Cerebellar cortex (tissue), 1 donor: Measurements from ENCODE around the gene PDSS1.
A peak's percentile ranks its signal among the peaks of the same experiment; 100 is the strongest.
"Not testable (repeated sequence)": the region's sequence is repeated elsewhere in the genome, so short reads cannot be mapped to it uniquely, and the experiment has no call there.

ENCODE experiments used
- DNase-seq: peaks from one replicate; pipeline ENCODE4 v3.0.0-alpha.2; 2015; ENCODE audit warnings: low spot score

The PDSS1 gene, protein sequence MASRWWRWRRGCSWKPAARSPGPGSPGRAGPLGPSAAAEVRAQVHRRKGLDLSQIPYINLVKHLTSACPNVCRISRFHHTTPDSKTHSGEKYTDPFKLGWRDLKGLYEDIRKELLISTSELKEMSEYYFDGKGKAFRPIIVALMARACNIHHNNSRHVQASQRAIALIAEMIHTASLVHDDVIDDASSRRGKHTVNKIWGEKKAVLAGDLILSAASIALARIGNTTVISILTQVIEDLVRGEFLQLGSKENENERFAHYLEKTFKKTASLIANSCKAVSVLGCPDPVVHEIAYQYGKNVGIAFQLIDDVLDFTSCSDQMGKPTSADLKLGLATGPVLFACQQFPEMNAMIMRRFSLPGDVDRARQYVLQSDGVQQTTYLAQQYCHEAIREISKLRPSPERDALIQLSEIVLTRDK

DNA sequence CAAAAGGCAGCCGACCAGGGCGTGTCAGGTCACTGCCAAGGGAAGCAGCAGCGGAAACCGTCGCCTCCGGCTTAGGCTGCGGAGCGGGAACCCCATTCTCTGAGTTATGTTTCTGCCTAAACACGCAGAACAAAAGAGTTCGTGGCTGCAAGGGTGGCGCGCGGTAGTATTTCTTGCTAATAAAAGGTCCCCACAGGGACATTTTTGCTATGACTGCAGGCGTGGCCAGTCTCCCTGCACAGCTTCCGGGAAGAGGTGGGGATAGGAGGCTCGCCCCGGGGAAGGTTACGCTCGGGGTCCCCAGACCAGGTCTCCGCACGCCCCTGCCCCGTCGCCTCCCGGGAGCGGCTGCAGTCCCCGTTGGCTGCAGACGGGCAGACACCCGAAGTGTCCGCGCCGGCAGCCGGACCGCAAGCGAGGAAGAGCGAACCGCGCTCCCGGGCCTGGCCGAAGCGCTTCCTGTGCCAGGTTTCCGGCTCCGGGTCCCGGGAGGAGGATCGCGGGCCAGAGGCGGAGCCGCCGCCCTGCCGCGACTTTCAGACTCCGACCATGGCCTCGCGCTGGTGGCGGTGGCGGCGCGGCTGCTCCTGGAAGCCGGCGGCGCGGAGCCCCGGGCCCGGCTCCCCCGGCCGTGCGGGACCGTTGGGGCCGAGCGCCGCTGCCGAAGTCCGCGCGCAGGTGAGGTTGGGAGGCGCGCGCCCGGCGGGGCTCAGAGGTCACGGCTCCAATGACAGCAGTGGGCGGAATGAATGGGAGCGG, at the start of gene PDSS1:
Gene PDSS1, plus strand, starts transcription at position 539 of the 759 bp plus-strand sequence. Its CDS starts 11 bp downstream, at position 550.
- peak; percentile 76 for DNase-seq

DNA sequence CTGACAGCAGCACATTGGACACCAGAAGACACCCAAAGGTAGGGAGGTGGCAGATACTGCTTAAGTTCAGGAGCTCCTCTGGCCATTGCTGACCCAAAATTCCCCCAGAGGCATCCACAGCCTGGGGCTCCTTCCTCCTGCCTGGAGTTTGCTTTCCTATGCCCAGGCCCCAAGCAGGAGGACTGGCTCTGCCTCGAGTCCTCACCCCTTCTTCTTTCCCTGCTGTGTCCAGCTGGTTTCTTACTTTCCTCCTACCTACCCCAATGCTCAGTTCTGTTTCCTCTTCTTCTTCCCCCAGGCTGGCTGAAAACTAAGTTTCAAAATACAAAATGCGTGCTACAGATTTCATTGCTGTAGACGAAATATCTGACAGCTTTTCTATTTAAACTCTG, 49.3 kb upstream of the PDSS1 start:
- not testable (repeated sequence) for DNase-seq

DNA sequence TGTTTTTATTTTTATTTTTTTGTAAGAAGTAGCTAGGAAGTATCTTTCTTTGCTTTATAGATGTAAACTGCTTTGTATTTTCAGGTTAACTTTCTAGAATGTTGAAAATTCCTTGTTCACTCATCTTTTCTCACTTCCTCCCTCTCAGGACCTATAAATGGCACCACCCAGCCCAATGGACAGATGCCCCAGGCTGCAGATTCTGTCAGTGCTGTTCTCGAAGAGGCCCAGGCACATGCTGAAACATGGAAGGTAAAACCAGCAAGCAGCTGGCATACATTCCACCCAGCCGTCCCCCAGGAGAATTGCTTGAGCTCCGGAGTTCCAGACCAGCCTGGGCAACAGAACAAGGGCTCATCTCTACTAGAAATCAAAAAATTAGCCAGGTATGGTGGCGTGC, 47.1 kb upstream of the PDSS1 start:
- no peak for DNase-seq

DNA sequence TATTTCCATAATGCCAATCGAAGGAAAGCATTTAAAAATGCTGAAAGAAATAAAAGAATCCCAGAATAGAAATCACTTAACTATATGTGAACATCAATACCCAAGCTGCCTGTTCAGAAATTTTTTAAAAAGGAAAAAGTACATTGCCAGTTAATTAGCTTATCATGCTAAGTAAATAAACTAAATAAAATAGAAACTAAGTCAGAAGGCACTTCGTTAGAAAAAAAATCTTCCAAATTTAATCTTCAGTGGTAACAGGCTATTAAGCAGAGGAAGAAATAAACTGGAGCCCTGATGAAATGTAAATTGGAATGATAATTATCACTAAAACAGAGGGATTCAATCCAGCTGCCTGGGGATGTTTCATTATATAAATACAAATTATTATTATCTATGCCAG, 46.0 kb upstream of the PDSS1 start:
- DNase-seq, result not testable (repeated sequence)

DNA sequence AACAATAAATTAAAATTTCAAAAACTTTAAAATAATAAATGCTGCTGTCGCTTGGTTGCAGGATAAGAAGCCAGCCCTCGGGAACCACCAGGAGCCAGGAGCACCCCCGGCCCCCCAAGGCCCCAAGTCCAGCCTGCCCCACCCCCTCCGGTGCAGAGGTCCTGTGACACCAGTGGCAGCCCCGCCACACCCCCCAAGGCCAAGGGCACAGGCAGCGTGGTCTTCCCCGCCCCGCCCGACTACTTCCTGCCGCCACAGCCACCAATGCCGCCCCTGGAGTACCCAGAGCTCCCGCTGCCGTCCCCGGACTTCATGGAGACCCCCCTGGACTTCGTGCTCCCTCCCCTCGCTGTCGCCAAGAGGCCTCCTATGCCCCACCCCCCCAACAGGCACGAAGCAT, 44.5 kb upstream of the PDSS1 start:
- DNase-seq, result no peak

DNA sequence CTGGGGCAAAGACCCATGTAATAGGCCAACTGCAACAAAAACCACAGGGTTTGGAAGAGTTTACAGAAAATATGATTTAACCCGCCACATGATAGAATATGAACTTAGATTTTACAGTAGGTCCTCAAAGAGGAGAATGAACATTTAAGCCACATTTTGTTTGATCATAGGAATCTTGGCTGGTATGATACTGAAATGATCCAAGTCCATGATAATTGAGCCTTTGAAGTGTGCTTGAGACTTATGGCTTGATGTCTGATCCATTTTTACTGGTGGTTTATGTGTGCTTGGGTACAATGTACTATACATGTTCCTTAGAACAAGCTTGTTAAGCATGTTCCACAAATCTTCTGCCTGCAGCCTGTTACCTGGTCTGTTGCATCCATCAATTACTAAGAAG, 41.8 kb upstream of the PDSS1 start:
- DNase-seq, result no peak

DNA sequence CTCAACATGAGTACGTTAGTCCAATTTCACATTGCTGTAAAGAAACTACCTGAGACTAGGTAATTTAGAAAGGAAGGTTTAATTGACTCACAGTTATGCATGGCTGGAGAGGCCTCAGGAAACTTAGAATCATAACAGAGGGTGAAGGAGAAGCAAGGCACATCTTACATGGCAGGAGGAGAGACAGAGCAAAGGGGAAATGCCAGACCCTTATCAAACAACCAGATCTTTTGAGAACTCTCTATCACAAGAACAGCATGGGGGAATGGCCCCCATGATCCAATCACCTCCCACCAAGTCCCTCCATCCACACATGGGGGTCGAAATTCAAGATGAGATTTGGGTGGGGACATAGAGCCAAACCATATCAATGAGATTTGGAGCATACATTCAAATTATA, 34.6 kb upstream of the PDSS1 start:
- no peak for DNase-seq

DNA sequence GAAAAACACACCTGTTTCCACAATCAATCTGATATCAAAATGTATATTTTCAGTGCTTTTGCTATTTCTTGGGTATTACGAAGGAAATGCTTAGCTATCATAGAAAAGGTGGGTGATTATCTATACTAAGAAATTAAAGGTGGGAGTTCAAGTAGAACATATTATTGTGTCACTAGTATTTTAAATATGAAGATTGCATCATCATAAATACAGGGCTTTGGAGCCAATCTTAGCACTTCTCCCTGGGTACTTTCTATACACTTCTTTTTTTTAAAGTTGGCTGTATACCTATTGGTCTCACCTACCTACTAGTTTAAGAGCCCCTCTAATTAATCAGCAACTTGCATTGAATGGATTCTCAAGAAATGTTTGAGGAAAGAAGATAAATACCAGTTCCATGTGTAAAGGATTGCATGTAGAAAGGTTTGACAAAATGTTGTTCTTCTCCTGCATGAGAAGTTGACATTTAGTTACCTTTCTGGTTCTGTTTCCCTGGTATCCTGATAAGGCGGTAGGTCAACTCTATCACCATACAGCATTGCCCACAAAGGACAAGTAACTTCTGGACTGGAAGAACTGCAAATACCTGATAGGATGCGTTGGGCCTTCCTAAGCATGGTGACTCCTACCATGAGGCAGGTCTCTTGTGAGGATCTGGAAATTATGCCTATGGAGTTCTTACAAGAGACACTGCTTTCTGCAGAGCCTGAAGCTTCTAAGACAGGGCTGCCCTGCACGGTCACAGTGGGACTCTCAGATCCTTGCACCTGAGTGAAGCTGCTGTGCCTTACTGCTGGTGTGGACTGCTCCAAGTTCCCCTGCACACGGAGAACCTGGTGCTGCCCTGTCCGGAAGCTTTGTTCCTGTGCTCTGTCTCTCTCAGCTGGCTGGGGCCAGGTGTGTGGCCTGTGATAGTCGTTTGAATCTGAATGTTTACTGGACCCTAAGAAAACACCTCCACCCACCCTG, 32.1 kb upstream of the PDSS1 start:
- DNase-seq, result no peak

DNA sequence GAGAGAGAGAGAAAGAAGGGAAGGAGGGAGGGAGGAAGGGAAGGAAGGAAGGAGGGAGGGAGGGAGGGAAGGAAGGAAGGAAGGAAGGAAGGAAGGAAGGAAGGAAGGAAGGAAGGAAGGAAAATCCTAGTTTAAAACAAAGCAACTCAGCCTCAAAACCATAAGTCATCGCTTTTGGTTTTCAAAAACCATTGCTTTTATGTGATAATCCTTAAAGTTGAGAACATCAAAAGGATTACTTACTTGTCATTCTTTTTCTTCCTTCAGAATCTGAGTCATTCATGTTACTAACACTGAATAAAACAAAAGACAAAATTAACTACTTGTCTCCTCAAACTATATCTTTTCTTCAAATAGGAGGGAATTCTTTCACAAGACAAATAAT, 21.6 kb upstream of the PDSS1 start:
- no peak for DNase-seq

DNA sequence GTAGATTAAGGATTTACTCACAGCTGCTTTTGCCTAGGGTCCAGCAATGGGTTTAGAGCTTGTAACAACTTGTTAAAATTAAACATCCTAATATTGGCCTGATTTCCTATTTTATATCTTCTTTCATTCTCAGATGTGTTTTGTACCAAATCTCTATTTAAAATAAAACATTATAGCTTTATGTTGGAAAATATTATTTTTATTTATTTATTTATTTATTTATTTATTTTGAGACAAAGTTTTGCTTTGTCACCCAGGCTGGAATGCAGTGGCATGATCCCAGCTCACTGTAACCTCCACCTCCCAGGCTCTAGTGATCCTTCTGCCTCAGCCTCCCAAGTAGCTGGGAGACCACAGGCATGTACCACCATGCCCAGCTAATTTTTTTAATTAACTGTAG, 17.9 kb upstream of the PDSS1 start:
- DNase-seq, result no peak

DNA sequence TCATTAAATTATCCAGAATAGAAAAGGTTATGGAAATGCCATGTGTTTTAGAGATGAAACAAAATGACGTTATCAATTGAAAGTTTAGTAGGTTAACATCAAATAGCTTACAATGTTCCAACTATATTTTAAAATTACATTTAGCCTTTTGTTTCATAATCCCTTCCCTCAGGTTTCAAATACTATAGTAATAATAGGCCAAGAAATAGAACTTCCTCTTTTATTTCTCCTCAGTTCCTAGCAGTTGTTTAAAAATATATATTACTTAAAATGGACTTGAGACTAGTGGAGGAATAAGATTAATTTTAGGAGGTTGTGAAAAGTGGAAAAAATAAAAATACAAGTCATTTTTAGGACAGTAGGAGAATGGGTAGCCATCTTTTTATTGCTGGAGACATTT, 16.4 kb upstream of the PDSS1 start:
- DNase-seq, result no peak

DNA sequence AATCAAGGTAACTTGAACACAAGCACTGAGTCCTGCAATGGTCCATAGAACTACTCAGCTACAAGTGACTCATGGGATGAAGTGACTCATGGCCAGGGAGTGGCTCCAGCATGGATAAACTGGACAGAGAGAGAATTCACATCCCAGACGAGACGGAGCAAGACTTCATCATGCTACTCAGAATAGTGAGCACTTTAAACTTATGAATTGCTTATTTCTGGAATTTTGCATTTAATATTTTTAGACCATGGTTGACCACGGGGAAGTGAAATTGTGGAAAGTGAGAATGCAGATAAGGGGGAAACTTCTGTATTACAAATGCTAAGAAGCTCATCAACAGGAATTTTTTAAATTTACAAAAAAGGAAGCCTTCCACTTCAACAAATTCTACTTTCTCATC, 15.5 kb upstream of the PDSS1 start:
- not testable (repeated sequence) for DNase-seq

DNA sequence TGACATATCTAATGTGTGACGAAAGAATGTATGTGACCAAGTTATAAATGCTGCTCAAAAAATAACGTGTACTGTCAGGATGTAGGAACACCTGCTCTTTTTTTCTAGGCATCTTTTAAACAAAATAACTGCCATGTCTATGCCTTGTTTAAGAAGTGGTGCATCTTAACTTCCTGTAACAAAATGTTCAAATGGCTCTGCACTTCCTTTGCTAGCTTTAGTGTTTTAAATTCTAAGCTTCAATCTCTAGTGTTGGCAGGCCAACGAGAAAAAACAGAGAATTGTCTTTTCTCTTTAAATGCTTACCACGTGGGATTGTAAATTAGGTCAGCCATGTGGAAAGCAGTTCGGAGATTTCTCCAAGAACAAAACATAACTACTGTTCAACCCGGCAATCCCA, 14.6 kb upstream of the PDSS1 start:
- no peak for DNase-seq

DNA sequence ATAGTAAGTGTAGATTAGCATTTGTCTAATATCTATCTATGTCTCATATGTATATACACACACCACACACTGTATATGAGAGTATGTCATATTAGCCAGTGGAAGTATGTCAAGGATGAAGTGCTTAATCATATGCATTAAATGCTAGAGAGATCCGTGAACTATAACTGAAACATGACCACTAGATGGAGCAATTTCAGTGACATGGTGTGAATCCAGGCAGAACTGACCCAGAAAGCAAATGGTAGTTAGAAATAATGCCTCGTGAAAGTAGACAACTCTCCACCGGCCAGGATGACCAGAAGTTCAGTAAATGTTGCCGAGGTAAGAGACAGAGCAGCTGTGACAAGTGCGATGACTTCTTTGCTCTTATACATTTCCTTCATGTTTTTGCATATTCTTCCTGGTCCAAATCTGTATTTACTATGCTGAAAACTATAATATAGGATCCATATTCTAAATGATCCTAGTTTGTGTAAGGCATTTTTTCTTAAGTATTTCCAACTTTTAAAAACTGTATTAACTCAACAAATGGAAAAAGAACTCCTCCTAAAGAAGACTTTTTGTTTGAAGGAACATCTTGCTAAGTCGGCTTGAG, 12.7 kb upstream of the PDSS1 start:
- peak; percentile 68 for DNase-seq

DNA sequence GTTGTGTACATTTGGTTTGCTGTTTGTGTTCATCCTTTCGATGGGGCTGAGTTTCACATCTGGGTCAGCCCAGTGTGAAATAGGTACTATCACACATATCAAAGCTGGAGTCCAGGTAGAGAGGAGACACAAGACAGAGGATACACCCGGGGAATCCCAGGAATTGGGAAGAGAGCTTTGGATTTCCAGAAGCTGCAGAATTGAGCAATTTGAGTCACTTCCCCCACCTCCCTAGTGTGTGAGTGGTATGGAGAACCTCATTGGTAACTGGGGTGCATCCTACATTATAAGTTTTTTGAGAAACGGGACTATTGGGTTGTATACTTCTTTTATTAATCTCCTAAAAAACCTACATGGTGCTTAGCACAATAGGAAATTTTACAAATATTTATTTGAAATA, 12.1 kb upstream of the PDSS1 start:
- DNase-seq, result no peak

DNA sequence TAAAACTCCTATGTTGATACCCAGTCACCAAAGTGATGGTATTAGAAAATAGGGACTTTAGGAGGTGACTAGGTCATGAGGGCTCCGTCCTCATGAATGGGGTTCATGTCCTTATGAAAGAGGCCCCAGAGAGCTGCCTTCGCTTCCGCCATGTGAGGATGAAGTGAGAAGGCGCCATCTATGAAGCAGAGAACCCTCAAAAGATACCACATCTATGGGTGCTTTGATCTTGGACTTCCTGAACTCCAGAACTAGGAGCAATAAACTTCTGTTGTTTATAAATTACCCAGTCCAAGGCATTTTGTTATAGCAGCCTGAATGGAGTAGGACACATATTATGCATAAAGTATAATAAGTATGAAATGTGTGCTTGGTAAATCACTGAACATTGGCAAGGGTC, 8.1 kb upstream of the PDSS1 start:
- DNase-seq, result no peak

DNA sequence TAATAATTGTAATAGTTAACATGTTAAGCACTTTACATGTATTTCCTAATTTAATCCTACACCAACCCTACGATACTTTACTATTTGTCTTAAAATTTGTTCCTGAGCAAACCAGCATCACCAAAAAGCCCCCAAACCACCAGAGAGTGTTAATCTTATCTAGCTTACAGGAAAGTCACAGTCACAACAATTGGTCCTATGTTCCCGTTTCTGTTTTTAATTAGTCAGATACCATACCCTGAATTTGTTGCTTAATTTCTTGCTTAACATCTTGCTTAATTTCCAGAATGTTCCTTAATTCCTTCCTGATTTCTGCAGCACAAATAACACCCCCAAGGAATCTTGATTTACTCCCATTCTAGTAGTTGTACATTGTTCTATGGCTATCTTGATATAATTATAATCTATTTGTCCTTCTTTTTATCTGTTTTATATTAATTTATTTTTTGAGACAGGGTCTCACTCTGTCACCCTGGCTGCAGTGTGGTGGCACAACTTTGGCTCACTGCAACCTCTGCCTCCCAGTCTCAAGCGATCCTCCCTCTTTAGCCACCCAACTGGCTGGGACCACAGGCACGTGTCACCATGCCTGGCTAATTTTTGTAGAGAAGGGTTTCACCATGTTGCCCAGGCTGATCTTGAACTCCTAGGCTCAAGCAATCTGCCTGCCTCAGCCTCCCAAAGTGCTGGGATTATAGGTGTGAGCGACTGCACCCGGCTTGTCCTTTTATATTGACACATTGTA, 6.6 kb upstream of the PDSS1 start:
- DNase-seq, result no peak

DNA sequence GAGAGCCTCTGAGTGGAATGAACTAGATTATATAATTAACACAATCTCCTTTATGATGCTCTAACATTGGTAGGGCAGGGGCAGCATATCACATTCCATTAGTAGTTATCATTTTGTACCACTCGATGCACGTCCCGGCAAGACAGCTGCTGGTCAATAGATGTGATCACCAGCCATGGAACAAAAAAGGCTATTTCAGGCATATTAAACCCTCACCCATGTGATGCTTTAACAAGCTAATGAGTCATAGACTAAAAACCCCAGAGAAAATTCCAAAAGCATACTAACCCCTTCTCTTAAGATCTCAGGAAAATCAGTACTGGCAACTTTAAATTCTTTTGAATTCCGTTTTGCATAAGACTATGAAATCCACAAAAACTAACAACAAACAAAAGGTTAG, 3.0 kb upstream of the PDSS1 start:
- not testable (repeated sequence) for DNase-seq

DNA sequence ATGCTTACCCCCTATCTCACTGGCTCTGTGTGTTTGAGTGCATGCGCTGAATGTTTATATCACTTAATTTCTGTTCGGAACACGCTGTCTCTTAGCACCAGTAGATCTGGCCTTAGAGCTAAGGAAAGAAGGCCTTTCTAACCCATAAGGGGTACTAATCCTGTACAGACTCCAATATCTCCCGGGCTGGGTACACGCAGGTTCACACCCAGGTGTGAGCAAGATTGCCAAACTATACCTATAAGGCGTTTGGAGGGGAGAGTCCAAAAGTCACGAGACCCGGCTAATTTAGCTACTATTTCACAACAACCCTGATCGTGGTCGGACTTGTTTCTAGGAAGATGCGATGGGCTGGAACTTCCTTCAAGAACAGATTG, 727 bp upstream of the PDSS1 start:
- no peak for DNase-seq

DNA sequence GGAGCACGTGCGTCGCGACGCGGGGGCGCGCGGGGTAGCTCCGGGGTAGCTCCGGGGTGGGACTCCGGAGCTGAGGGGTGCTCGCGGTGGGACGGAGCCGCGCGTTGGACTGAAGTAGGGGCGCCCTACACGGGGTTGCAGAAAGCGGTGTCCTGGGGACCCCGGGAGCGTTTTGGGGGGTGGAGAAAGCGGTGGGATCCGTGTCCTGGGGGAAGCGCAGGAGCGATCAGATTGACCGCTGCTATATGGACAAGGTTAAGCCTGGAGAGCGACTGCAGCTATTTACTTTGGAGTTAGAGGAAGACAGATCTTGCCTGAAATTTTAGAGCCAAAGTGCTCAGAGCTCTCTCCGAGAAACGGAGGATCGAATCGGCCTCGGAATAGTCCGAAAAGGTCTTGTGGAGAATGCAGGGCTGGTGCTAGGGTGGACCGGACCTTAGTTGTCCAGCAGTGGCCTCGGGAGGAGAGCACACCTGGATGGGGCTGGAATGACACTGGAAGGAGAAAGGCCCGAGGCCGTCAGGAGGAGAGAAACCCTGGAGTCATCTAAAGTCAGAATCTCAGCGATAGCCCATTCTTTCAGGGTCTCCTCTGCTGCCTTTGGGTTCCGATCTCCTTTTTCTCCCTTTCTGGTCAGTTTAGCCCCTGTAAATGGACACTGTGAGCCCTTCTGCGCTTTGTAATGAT, 564 bp downstream of the PDSS1 start:
- peak; percentile 16 for DNase-seq

DNA sequence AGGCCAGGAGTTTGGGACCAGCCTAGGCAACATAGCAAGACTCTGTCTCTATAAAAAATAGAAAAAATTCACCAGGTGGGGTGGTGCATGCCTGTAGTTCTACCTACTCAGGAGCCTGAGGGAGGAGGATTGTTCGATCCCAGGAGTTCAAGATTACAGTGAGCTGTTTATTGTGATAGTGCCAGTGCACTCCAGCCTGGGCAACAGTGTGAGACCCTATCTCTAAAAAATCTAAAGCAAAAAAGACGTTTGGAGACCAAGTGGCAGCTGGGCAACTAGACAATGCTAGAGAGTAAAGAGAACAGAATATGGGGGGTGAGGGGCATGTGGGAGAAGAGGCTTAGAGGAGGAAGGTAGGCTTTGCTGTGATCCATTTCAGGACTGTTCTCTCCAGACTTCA, 1.4 kb downstream of the PDSS1 start:
- DNase-seq, result no peak
